SK-N-SH treated with all-trans-retinoic acid at 6 μM for 48 hours (cell line): ENCODE measurements around the gene GRK6.

ENCODE experiments used
- ATAC-seq: fragments of 200-7000 bp; cut with Tn5 transposase; 3 replicates; pipeline ENCODE4 v1.9.1; 2020; ENCODE audit warnings: mild to moderate bottlenecking, moderate library complexity
- ARNTL ChIP-seq: fragments of 450-650 bp; formaldehyde crosslinking; IDR thresholded peaks from 2 replicates; pipeline ENCODE4 v1.5.0; 2020; ENCODE audit warnings: low read depth, mild to moderate bottlenecking, moderate library complexity, borderline replicate concordance
- BACH2 ChIP-seq: fragments of 250-450 bp; sonication (Bioruptor Pico); IDR thresholded peaks from 2 replicates; pipeline ENCODE4 v1.9.0; 2021; ENCODE audit warnings: mild to moderate bottlenecking, borderline replicate concordance
- CREB5 ChIP-seq: fragments of 250-450 bp; sonication (Bioruptor Pico); IDR thresholded peaks from 2 replicates; pipeline ENCODE4 v1.5.1; 2020; ENCODE audit warnings: low read depth, mild to moderate bottlenecking, moderate library complexity
- CSDC2 ChIP-seq: fragments of 250-450 bp; sonication (Bioruptor Pico); IDR thresholded peaks from 2 replicates; pipeline ENCODE4 v1.5.0; 2020; ENCODE audit warnings: mild to moderate bottlenecking, moderate library complexity
- ESRRG ChIP-seq: fragments of 250-450 bp; sonication (Bioruptor Pico); IDR thresholded peaks from 2 replicates; pipeline ENCODE4 v1.6.1; 2021; ENCODE audit warnings: mild to moderate bottlenecking
- GLIS3 ChIP-seq: fragments of 250-450 bp; sonication (Bioruptor Pico); IDR thresholded peaks from 2 replicates; pipeline ENCODE4 v1.5.0; 2020; ENCODE audit warnings: mild to moderate bottlenecking, moderate library complexity
- ISL1 ChIP-seq: fragments of 250-450 bp; sonication (Bioruptor Pico); IDR thresholded peaks from 2 replicates; pipeline ENCODE4 v2.1.2; 2022; ENCODE audit warnings: mild to moderate bottlenecking, moderate library complexity
- OSR1 ChIP-seq: fragments of 250-450 bp; sonication (Bioruptor Pico); IDR thresholded peaks from 2 replicates; pipeline ENCODE4 v1.8.0; 2022; ENCODE audit warnings: moderate library complexity, mild to moderate bottlenecking, inconsistent platforms
- PATZ1 ChIP-seq: fragments of 250-450 bp; sonication (Bioruptor Pico); IDR thresholded peaks from 2 replicates; pipeline ENCODE4 v1.8.0; 2020; ENCODE audit warnings: mild to moderate bottlenecking, moderate library complexity, borderline replicate concordance
- POU6F1 ChIP-seq: fragments of 250-450 bp; sonication (Bioruptor Pico); IDR thresholded peaks from 2 replicates; pipeline ENCODE4 v1.8.0; 2021; ENCODE audit warnings: low read depth, mild to moderate bottlenecking, moderate library complexity, borderline replicate concordance
- PPARA ChIP-seq: fragments of 250-450 bp; sonication (Bioruptor Pico); IDR thresholded peaks from 2 replicates; pipeline ENCODE4 v1.5.0; 2020; ENCODE audit warnings: mild to moderate bottlenecking, borderline replicate concordance
- TCF4 ChIP-seq: fragments of 250-450 bp; sonication (Bioruptor Pico); IDR thresholded peaks from 2 replicates; pipeline ENCODE4 v1.8.0; 2021; ENCODE audit warnings: mild to moderate bottlenecking, moderate library complexity, borderline replicate concordance
- TOX ChIP-seq: fragments of 250-450 bp; sonication (Bioruptor Pico); IDR thresholded peaks from 2 replicates; pipeline ENCODE4 v1.8.0; 2021; ENCODE audit warnings: mild to moderate bottlenecking, moderate library complexity, borderline replicate concordance
- TSHZ2 ChIP-seq: fragments of 250-450 bp; sonication (Bioruptor Pico); IDR thresholded peaks from 2 replicates; pipeline ENCODE4 v1.5.0; 2020; ENCODE audit warnings: mild to moderate bottlenecking, moderate library complexity
- ZC3H10 ChIP-seq: fragments of 250-450 bp; sonication (Bioruptor Pico); IDR thresholded peaks from 2 replicates; pipeline ENCODE4 v1.5.1; 2021; ENCODE audit warnings: mild to moderate bottlenecking, moderate library complexity
- ZFP3 ChIP-seq: fragments of 250-450 bp; sonication (Bioruptor Pico); IDR thresholded peaks from 2 replicates; pipeline ENCODE4 v1.5.0; 2020; ENCODE audit warnings: mild to moderate bottlenecking, moderate library complexity
- ZFP30 ChIP-seq: fragments of 450-650 bp; formaldehyde crosslinking; IDR thresholded peaks from 2 replicates; pipeline ENCODE4 v1.5.0; 2022; ENCODE audit warnings: mild to moderate bottlenecking, moderate library complexity
- ZNF565 ChIP-seq: fragments of 450-650 bp; formaldehyde crosslinking; conservative IDR thresholded peaks from 2 replicates; pipeline ENCODE4 v1.5.0; 2020; ENCODE audit warnings: low read depth, mild to moderate bottlenecking, moderate library complexity
- ZNF8 ChIP-seq: fragments of 450-650 bp; formaldehyde crosslinking; IDR thresholded peaks from 2 replicates; pipeline ENCODE4 v1.5.0; 2020; ENCODE audit warnings: mild to moderate bottlenecking, moderate library complexity

The GRK6 gene

GRCh38 chr5:177426566-177427210 lies at the start of gene GRK6:
GRK6 (plus strand) TSS chr5:177426676; CDS start chr5:177426846, 170 bp downstream.
- peak; percentile 0 for ATAC-seq
- TF ChIP-seq ZC3H10 (CRISPR knock-in tag) (no peak), CREB5 (CRISPR knock-in tag) (no peak), ESRRG (CRISPR knock-in tag) (no peak), BACH2 (CRISPR knock-in tag) (no peak), ARNTL (CRISPR knock-in tag) (no peak), PPARA (CRISPR knock-in tag) (no peak), ZFP3 (CRISPR knock-in tag) (no peak), ZFP30 (CRISPR knock-in tag) (no peak), ISL1 (CRISPR knock-in tag) (no peak), PATZ1 (CRISPR knock-in tag) (no peak), OSR1 (CRISPR knock-in tag) (no peak), CSDC2 (no peak), ZNF565 (no peak), TCF4 (no peak), TOX (CRISPR knock-in tag) (no peak), POU6F1 (CRISPR knock-in tag) (no peak), TSHZ2 (no peak)

- no peak for ATAC-seq
- no peak for TF ChIP-seq ZNF8 (CRISPR knock-in tag)
- TF ChIP-seq OSR1 (CRISPR knock-in tag), result no peak
- no peak for TF ChIP-seq BACH2 (CRISPR knock-in tag)
- no peak for TF ChIP-seq ZC3H10 (CRISPR knock-in tag)
- no peak for TF ChIP-seq ZFP30 (CRISPR knock-in tag)
- no peak for TF ChIP-seq ZNF565
Measured at GRCh38 chr5:177377851-177378776, 48.4 kb upstream of the GRK6 start.

- ATAC-seq, result peak; percentile 90
- no peak for TF ChIP-seq TCF4
- no peak for TF ChIP-seq GLIS3
- TF ChIP-seq ARNTL (CRISPR knock-in tag), result no peak
- TF ChIP-seq ZFP30 (CRISPR knock-in tag), result no peak
- no peak for TF ChIP-seq BACH2 (CRISPR knock-in tag)
- no peak for TF ChIP-seq CREB5 (CRISPR knock-in tag)
- no peak for TF ChIP-seq CSDC2
- no peak for TF ChIP-seq ZC3H10 (CRISPR knock-in tag)
- no peak for TF ChIP-seq OSR1 (CRISPR knock-in tag)
- TF ChIP-seq TSHZ2, result no peak
Measured at GRCh38 chr5:177378884-177379883, 47.3 kb upstream of the GRK6 start.
